ENCODE data around the gene RNU1-3.
A peak's percentile ranks its signal among the peaks of the same experiment; 100 is the strongest.
"Not testable (repeated sequence)": the region's sequence is repeated elsewhere in the genome, so short reads cannot be mapped to it uniquely, and the experiment has no call there.

The RNU1-3 gene

DNA sequence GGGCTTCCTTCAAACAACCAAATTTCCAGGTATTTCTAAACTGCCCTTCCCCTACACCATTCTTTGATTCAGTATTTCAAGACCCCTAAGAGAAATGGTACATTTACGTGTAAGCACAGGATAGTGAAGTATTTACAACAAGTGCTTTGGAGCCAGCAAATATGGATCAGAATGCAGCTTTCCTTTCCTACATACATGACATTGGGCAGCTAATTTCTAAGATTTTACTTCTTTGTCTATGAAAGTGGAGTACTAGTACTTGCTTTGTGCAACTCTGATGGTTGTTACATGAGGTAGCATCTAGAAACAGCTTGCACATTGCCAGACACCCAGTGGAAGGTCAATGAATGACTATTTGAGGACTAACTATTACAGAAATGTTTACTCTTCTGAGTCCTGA is 15.2 kb downstream of the RNU1-3 start:
- DNase-seq, result not testable (repeated sequence)

GRCh38 chr1:16649960-16650359 is 16.8 kb downstream of the RNU1-3 start:
- DNase-seq, result not testable (repeated sequence)

GRCh38 chr1:16649390-16649789 is 17.4 kb downstream of the RNU1-3 start:
- DNase-seq, result not testable (repeated sequence)

DNA sequence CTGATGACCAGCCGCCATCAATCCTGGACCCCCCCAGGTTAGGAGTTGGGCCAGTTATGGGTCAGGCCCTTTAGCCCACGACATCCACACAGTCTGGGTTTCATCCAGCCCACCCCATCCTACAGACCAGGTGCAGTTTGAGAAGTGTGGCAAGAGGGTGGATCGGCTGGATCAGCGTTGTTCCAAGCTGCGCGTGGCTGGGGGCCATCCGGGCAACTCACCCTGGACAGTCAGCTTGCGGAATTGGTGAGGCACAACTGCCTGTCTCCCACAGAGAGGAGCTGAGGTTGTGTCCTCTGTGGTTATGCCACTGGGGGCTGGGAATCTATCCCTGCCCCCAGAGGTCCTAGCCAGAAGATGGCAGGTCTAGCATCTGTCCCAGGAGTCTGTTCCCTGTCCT is 18.0 kb downstream of the RNU1-3 start:
- not testable (repeated sequence) for DNase-seq

DNA sequence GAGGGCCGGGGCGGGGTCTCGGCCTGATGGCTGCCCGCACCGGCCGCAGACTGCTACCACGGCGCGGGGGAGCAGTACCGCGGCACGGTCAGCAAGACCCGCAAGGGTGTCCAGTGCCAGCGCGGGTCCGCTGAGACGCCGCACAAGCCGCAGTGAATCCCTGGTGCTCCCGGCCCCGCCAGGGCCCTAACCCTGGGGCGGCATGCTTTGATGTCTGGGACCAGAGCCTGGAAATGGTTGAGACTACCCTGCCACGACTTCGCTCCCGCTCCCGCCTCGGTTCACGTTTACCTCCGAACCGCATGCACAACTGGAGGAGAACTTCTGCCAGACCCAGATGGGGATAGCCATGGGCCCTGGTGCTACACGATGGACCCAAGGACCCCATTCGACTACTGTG is 18.5 kb downstream of the RNU1-3 start:
- not testable (repeated sequence) for DNase-seq

DNA sequence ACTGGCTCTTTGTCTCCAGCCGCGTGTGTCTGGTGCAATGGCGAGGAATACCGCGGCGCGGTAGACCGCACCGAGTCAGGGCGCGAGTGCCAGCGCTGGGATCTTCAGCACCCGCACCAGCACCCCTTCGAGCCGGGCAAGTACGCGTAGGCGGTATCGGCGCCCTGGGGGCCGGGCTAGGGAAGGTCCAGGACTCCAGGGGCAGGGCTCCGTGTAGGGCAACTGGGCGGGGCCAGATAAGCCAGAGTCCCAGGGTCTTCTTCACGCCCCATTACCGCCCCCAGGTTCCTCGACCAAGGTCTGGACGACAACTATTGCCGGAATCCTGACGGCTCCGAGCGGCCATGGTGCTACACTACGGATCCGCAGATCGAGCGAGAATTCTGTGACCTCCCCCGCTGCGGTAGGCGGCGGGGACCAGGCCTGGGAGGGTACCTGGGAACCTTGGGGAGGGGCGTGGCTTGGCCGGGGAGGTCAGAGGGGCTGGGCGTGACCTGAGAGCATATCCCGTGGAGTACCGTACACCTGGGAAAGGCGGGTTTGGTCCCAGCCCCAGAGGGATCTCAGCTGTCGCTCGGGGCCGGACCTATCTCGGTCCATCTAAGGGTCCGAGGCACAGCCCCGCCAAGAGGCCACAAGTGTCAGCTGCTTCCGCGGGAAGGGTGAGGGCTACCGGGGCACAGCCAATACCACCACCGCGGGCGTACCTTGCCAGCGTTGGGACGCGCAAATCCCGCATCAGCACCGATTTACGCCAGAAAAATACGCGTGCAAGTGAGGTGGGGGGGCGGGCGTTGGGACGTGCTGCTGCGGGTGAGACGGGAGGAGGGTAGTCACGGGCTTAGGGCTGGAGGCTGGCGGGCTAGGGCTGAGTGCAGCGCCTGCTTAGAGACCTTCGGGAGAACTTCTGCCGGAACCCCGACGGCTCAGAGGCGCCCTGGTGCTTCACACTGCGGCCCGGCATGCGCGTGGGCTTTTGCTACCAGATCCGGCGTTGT is 19.3 kb downstream of the RNU1-3 start:
- DNase-seq, result not testable (repeated sequence)

DNA sequence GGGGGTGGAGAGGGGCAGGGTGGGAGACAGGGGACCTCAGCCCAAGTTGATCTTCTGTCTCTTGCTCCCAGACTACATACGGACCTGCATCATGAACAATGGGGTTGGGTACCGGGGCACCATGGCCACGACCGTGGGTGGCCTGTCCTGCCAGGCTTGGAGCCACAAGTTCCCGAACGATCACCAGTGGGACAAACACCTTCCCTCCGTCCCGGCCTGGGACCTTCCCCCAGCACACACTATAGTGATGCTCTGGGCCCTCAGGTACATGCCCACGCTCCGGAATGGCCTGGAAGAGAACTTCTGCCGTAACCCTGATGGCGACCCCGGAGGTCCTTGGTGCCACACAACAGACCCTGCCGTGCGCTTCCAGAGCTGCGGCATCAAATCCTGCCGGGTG is 20.0 kb downstream of the RNU1-3 start:
- not testable (repeated sequence) for DNase-seq

GRCh38 chr1:16646061-16646664 is 20.6 kb downstream of the RNU1-3 start:
- DNase-seq, result not testable (repeated sequence)

GRCh38 chr1:16645271-16646060 is 21.3 kb downstream of the RNU1-3 start:
- DNase-seq, result not testable (repeated sequence)

- DNase-seq, result peak; percentile 99
Measured at GRCh38 chr1:16644482-16645270, 22.1 kb downstream of the RNU1-3 start.

GRCh38 chr1:16644193-16644481 is 22.6 kb downstream of the RNU1-3 start:
- no peak for DNase-seq

DNA sequence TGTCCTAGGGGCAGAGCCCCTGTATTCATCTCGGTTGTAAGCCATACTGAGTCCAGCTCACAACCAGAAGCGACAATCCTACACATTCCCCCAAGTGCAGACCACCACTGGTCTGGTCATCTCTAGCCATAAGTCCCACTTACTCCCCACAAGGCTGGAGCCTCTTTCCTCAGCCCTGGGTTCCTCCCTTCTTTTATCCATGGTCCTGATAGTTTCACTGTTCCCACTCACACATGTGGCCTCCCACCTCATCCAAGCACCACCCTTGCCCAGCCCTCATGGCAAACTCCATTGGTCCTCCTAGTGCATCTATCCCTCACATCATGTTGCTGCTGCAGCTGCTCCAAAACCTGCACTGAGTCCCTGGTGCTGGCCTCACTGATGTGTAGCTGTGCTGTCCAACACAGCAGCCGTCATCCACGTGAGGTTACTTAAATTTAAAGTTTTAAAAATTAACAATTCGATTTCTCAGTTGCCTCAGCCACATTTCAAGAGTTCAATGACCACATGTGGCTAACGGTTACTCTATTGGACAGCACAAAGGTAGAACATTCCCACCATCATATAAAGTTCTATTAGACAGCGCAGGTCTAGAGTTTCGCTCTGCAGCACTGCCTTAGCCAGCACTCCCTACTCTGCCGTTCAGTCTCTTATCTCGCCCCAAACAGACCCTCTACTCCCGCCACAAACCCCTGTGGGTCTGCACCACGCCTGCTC is 23.1 kb downstream of the RNU1-3 start:
- not testable (repeated sequence) for DNase-seq

DNA sequence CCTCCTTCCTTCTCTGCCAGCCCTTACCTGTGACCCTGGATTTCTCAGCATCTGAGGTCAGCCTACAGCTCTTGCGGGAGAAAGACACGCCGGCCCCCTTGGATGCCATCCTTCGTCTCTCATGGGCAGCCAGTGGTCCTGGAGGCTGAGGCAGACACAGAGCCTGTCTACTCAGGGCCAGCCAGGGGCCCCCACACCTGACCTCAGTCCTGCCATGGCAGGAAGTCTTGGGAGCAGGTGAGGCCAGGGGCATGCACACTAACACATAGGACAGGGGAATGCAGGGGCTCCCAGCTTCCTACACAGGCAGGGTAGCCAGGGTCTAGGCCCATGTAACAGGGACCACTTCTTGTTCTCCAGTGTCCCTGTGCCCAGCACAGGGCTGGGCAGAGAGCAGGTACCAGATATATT is 23.7 kb downstream of the RNU1-3 start:
- not testable (repeated sequence) for DNase-seq

GRCh38 chr1:16642025-16642966 is 24.5 kb downstream of the RNU1-3 start:
- DNase-seq, result not testable (repeated sequence)

DNA sequence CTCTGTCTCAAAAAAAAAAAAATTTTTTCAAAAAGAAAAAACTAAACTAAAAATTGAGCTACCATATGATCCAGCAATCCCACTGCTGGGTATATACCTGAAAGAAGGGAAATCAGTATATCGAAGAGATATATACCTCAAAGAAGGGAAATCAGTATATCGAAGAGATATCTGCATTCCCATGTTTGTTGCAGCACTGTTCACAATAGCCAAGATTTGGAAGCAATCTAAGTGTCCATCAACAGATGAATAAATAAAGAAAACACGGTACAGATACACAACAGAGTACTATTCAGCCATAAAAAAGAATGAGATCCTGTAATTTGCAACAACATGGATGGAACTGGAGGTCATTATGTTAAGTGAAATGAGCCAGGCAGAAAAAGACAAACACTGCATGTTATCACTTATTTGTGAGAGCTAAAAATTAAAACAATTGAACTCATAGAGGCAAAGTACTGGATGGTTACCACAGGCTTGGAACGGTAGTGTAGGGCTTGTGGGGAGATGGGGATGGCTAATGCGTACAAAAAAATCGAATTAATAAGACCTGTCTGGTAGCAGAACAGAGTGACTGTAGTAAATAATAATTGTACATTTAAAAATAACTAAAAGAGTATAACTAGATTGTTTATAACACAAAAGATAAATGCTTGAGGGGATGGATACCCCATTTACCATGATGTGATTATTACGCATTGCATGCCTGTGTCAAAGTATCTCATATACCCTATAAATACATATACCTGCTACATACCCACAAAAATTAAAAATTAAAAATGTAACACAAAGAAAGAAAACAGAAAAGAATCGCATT is 25.4 kb downstream of the RNU1-3 start:
- not testable (repeated sequence) for DNase-seq

- not testable (repeated sequence) for DNase-seq
Measured at GRCh38 chr1:16639091-16640031, 27.4 kb downstream of the RNU1-3 start.

DNA sequence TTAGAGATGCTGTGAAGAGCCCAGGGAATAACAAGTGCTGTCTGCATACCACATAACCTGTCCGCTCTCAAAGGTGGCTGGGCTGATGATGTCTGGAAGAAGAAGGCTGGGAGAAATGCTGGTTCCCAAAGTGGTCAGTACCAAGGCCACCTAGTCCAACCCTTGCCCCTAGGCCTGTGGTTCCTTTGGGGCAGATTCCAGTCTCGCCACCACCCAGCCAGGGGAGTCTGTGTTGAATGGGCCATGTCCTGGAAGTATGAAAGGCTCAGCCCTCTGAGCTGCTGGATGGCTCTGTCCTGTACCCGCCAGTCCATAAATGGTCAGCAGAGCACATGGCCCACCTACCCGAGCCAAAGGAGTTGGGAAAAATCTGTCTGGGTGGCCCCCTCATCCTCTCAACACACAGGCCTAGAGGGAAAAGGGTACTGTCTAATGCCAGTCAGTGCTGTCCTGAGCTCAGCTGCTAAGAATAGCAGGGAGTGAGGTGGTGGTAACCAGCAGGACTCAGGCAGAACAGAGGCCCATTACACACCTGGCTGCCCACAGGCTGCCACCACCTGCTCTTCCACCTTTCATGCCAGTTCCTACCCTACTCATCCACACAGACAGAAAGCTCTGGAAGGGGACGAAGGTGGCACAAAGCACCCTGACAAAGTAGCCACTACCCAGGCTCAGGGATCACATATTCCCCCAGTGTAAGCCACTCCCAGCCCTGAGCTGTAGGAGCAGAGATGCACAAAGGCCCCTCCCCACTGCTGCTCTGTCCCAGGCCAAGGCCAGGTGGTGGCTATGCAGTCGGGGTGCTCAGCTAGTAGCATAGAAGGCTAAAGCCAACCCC is 28.6 kb downstream of the RNU1-3 start:
- not testable (repeated sequence) for DNase-seq

Measured in effector CD8-positive, alpha-beta T cell (primary cell).